ENCODE data around the gene OLFM1.

- no peak for TF ChIP-seq CTCF (IDR thresholded peaks at IDR 0.05; ENCODE audit: low read depth, low read length)
- no peak for TF ChIP-seq EZH2phosphoT487 (IDR thresholded peaks at IDR 0.05; ENCODE audit: low read depth)
These were observed 6.2 kb upstream of the OLFM1 start for GRCh38 chr9:135081264-135081660.
